MM.1S (cell line): ENCODE results near the gene SLC6A20.

Experiments used
- DNase-seq: peaks from one replicate; pipeline ENCODE4 v3.0.0-alpha.2; 2015
- H2AFZ ChIP-seq: fragments of 300-600 bp; sonication (generic); 2 replicates; pipeline ENCODE4 v1.6.0; 2016; ENCODE audit warnings: antibody characterized with exemption, low read length
- H3F3A ChIP-seq: fragments of 300-600 bp; sonication (generic); 2 replicates; pipeline ENCODE4 v1.6.1; 2016; ENCODE audit warnings: mild to moderate bottlenecking, antibody characterized with exemption, low read length, moderate library complexity, mixed read lengths; ENCODE audit not compliant: insufficient read depth
- H3K27ac ChIP-seq: fragments of 300-600 bp; sonication (generic); 2 replicates; pipeline ENCODE4 v1.5.1; 2016; ENCODE audit warnings: mild to moderate bottlenecking, low read length
- H3K27me3 ChIP-seq: fragments of 300-600 bp; sonication (generic); replicated peaks from 2 replicates; pipeline ENCODE4 v1.6.0; 2016; ENCODE audit warnings: low read length; ENCODE audit not compliant: insufficient read depth
- H3K36me3 ChIP-seq: fragments of 300-600 bp; sonication (generic); replicated peaks from 2 replicates; pipeline ENCODE4 v1.6.1; 2016; ENCODE audit warnings: mild to moderate bottlenecking, low read length, mixed read lengths; ENCODE audit not compliant: insufficient read depth
- H3K4me1 ChIP-seq: fragments of 300-600 bp; sonication (generic); 2 replicates; pipeline ENCODE4 v1.6.1; 2016; ENCODE audit warnings: low read length, mixed read lengths
- H3K4me2 ChIP-seq: fragments of 300-600 bp; sonication (generic); 2 replicates; pipeline ENCODE4 v1.6.0; 2016; ENCODE audit warnings: low read depth, low read length
- H3K4me3 ChIP-seq: fragments of 300-600 bp; sonication (generic); 2 replicates; pipeline ENCODE4 v1.5.1; 2016; ENCODE audit warnings: low read length, mixed read lengths
- H3K79me2 ChIP-seq: fragments of 300-600 bp; sonication (generic); 2 replicates; pipeline ENCODE4 v1.6.1; 2016; ENCODE audit warnings: mixed run types, low read length, mixed read lengths
- H3K9ac ChIP-seq: fragments of 300-600 bp; sonication (generic); 2 replicates; pipeline ENCODE4 v1.6.1; 2016; ENCODE audit warnings: low read length, mixed read lengths
- H3K9me2 ChIP-seq: fragments of 300-600 bp; sonication (generic); replicated peaks from 2 replicates; pipeline ENCODE4 v1.6.1; 2016; ENCODE audit warnings: mild to moderate bottlenecking, low read length, mixed read lengths; ENCODE audit not compliant: insufficient read depth
- H3K9me3 ChIP-seq: fragments of 300-600 bp; sonication (generic); replicated peaks from 2 replicates; pipeline ENCODE4 v1.6.1; 2016; ENCODE audit warnings: mild to moderate bottlenecking, low read length, mixed read lengths; ENCODE audit not compliant: insufficient read depth
- H4K20me1 ChIP-seq: fragments of 300-600 bp; sonication (generic); 2 replicates; pipeline ENCODE4 v1.6.1; 2016; ENCODE audit warnings: mild to moderate bottlenecking, low read length, moderate library complexity, mixed read lengths; ENCODE audit not compliant: insufficient read depth
- CTCF ChIP-seq: fragments of 300-600 bp; sonication (generic); IDR thresholded peaks from 2 replicates; pipeline ENCODE4 v1.5.1; 2016; ENCODE audit warnings: antibody characterized with exemption, low read length, mixed read lengths
- EZH2 ChIP-seq: fragments of 300-600 bp; sonication (generic); optimal IDR thresholded peaks from 2 replicates; pipeline ENCODE3; 2017; ENCODE audit warnings: low read depth, mild to moderate bottlenecking, antibody characterized with exemption, low read length, mixed read lengths
- EZH2phosphoT487 ChIP-seq: fragments of 300-600 bp; sonication (generic); IDR thresholded peaks from 2 replicates; pipeline ENCODE4 v1.6.1; 2018; ENCODE audit warnings: antibody characterized with exemption, low read length

SLC6A20 gene

GRCh38 chr3:45832699-45833098 is 36.4 kb upstream of the SLC6A20 start:
- Histone ChIP-seq H3F3A (no peaks in the 10 kb centered on the region), H3K4me1 (no peaks in the 10 kb centered on the region), H3K9ac (no peak overlapping the region), H3K9me2 (no peaks in the 10 kb centered on the region), H3K4me3 (no peak overlapping the region), H3K36me3 (no peaks in the 10 kb centered on the region), H3K4me2 (no peak overlapping the region), H3K9me3 (no peaks in the 10 kb centered on the region), H4K20me1 (no peaks in the 10 kb centered on the region), H3K27me3 (no peaks in the 10 kb centered on the region), H3K79me2 (no peaks in the 10 kb centered on the region), H3K27ac (no peak overlapping the region), H2AFZ (no peak overlapping the region)
- TF ChIP-seq CTCF, result peak; percentile 37; the same call in 1 of the 2 replicates
- TF ChIP-seq EZH2, result no peak
- DNase-seq, result no peak

- H3K36me3 ChIP-seq, result no peaks in the 10 kb centered on the region; the same call in 1 of the 2 replicates
- TF ChIP-seq CTCF (no peak), EZH2phosphoT487 (no peak), EZH2 (no peak)
- no peaks in the 10 kb centered on the region for H3K79me2 ChIP-seq
Observed at GRCh38 chr3:45830121-45830520, 33.8 kb upstream of the SLC6A20 start.

GRCh38 chr3:45826908-45827307 is 30.6 kb upstream of the SLC6A20 start:
- H3K27me3 ChIP-seq, result no peaks in the 10 kb centered on the region
- no peak overlapping the region for H3K27ac ChIP-seq
- no peak overlapping the region for H3K4me2 ChIP-seq
- H4K20me1 ChIP-seq, result no peaks in the 10 kb centered on the region
- H3K4me1 ChIP-seq, result no peaks in the 10 kb centered on the region
- H3K9me3 ChIP-seq, result no peaks in the 10 kb centered on the region
- H3K9me2 ChIP-seq, result no peaks in the 10 kb centered on the region
- no peak overlapping the region for H2AFZ ChIP-seq
- TF ChIP-seq EZH2, result no peak
- TF ChIP-seq EZH2phosphoT487, result no peak
- no peak for TF ChIP-seq CTCF
- no peak for DNase-seq
- no peaks in the 10 kb centered on the region; the same call in 1 of the 2 replicates for H3K36me3 ChIP-seq
- no peaks in the 10 kb centered on the region for H3K79me2 ChIP-seq
- H3K9ac ChIP-seq, result no peak overlapping the region
- H3F3A ChIP-seq, result no peaks in the 10 kb centered on the region
- no peak overlapping the region for H3K4me3 ChIP-seq

More at GRCh38 chr3:45830121-45830520, 33.8 kb upstream of the SLC6A20 start:
- Histone ChIP-seq H3K9ac (no peak overlapping the region), H3F3A (no peaks in the 10 kb centered on the region), H3K9me3 (no peaks in the 10 kb centered on the region), H3K4me2 (no peak overlapping the region), H3K4me1 (no peaks in the 10 kb centered on the region), H3K9me2 (no peaks in the 10 kb centered on the region), H2AFZ (no peak overlapping the region), H4K20me1 (no peaks in the 10 kb centered on the region), H3K27ac (no peak overlapping the region), H3K27me3 (no peaks in the 10 kb centered on the region), H3K4me3 (no peak overlapping the region)
- no peak for DNase-seq

GRCh38 chr3:45826321-45826720 is 30.0 kb upstream of the SLC6A20 start:
- H3K79me2 ChIP-seq, result no peaks in the 10 kb centered on the region

More at GRCh38 chr3:45826321-45826720, 30.0 kb upstream of the SLC6A20 start:
- no peak overlapping the region for H2AFZ ChIP-seq
- no peaks in the 10 kb centered on the region for H3K9me3 ChIP-seq
- no peaks in the 10 kb centered on the region for H3K4me1 ChIP-seq
- H3K36me3 ChIP-seq, result no peaks in the 10 kb centered on the region; the same call in 1 of the 2 replicates
- no peaks in the 10 kb centered on the region for H3K27me3 ChIP-seq
- H3K27ac ChIP-seq, result no peak overlapping the region
- no peaks in the 10 kb centered on the region for H3F3A ChIP-seq
- no peak overlapping the region for H3K4me3 ChIP-seq
- no peaks in the 10 kb centered on the region for H3K9me2 ChIP-seq
- H4K20me1 ChIP-seq, result no peaks in the 10 kb centered on the region
- H3K4me2 ChIP-seq, result no peak overlapping the region
- no peak for DNase-seq
- no peak overlapping the region for H3K9ac ChIP-seq
- TF ChIP-seq CTCF (no peak), EZH2phosphoT487 (no peak), EZH2 (no peak)
